ENCODE results near the gene SLC22A3. TPM values are rescaled to one million over a fixed set of nuclear protein-coding genes. Genes with fewer than 3 reads are reported as not detected.

The SLC22A3 gene
- total RNA-seq, 1 experiment from 2014 or later, result 2.4 TPM

DNA sequence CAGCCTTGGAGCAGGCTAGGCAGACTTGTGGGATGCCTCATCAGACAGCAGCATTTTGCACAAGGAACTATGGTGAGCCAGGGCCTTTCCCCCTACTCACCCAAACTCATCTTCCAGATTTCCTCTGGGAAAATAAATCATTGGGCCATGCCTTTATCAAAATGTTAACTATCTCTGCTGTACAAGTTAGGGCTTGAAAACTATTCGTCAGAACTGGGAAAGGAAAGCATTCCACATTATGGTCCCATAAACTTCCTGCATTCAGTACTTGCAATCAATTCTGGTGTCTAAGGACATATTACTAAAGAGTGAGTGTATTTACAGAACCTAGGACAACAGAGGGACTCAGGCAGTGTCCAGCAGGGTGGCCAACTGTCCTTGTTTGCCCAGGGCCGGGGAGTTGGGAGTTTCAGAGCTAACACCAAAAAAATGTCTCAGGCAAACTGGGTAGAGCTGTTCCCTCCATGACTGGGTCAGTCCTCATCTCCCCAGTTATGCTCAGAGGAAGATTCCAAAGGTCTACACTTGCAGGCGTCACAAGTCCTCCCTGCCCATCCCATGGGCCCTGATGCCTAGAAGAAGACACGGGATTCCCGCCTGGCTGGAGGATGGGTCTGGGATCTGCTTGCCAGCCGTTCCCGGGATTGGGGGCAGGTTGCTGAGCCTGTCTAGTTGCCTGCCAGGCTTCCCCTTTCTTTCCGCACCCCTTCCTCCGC, 72.2 kb downstream of the SLC22A3 start:
- no peak overlapping the region for H3K4me3 ChIP-seq (ENCODE audit: low read depth, low read length)
- H3K4me1 ChIP-seq, result no peaks in the 10 kb centered on the region
- no TSS peak for BruUV-seq (replicated peaks)
- CTCF ChIA-PET, result no interaction called here
- no peaks in the 10 kb centered on the region for H3K9me3 Mint-ChIP-seq (ENCODE audit: unreplicated experiment)
- no peak overlapping the region for H3K27ac Mint-ChIP-seq (ENCODE audit: unreplicated experiment)
- no peak for DNase-seq
- no peaks in the 10 kb centered on the region for H3K9me3 ChIP-seq
- H3K4me3 Mint-ChIP-seq (ENCODE audit: unreplicated experiment), result no peak overlapping the region
- H3K27me3 ChIP-seq (replicated peaks; ENCODE audit: control insufficient read depth, insufficient read depth, low read length), result no peaks in the 10 kb centered on the region
- no peaks in the 10 kb centered on the region for H3K27me3 Mint-ChIP-seq (ENCODE audit: insufficient read depth, unreplicated experiment)
- no peaks in the 10 kb centered on the region for H3K36me3 ChIP-seq (ENCODE audit: control insufficient read depth, insufficient read depth, low read length)
- TF ChIP-seq, protein P1, sequence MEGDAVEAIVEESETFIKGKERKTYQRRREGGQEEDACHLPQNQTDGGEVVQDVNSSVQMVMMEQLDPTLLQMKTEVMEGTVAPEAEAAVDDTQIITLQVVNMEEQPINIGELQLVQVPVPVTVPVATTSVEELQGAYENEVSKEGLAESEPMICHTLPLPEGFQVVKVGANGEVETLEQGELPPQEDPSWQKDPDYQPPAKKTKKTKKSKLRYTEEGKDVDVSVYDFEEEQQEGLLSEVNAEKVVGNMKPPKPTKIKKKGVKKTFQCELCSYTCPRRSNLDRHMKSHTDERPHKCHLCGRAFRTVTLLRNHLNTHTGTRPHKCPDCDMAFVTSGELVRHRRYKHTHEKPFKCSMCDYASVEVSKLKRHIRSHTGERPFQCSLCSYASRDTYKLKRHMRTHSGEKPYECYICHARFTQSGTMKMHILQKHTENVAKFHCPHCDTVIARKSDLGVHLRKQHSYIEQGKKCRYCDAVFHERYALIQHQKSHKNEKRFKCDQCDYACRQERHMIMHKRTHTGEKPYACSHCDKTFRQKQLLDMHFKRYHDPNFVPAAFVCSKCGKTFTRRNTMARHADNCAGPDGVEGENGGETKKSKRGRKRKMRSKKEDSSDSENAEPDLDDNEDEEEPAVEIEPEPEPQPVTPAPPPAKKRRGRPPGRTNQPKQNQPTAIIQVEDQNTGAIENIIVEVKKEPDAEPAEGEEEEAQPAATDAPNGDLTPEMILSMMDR (IDR thresholded peaks at IDR 0.05; ENCODE audit: insufficient read depth in 1 of 2, low read depth in 1 of 2, low read length in 1 of 2, severe bottlenecking in 1 of 2, unreplicated experiment in 1 of 2), result no peak
- H3K36me3 Mint-ChIP-seq (ENCODE audit: insufficient read depth, unreplicated experiment), result no peaks in the 10 kb centered on the region
- no peaks in the 10 kb centered on the region for H3K4me1 Mint-ChIP-seq (ENCODE audit: low read depth, unreplicated experiment)
- intact Hi-C loops (cut with micrococcal nuclease; ENCODE audit: unreplicated experiment), result no loop called here
- POLR2A ChIA-PET, result no interaction called here

DNA sequence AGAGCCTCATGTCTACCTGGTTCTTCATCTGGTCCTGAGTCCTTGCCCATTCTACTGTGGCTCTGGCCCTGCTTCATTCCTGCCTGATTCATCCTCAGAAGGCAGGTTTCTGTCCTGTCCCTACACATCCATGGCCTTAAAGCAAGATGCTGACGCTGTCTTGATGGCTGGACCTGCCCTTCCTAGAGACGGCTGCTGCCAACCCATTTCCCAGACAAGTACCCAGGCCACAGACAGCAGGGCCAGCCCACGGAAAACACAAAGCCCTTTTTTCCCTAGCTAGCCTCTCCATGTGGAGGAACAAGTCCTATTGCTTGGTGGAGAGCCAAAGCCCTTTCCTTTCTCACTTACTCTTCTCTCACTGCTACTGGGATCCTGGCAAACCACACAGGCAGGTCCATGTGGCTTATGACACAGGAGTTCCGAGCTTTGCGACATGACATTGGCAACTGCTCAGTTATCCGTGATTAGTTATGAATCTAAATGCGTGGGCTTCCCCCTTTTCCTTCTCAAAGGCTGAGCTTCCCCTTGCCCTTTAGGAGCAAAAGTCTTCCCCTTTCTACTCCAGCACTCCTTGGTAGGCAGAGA, 72.9 kb downstream of the SLC22A3 start:
- no peak for DNase-seq
- H3K9me3 Mint-ChIP-seq (ENCODE audit: unreplicated experiment), result no peaks in the 10 kb centered on the region
- ChIA-PET CTCF (no interaction called here), POLR2A (no interaction called here)
- no peaks in the 10 kb centered on the region for H3K4me1 ChIP-seq
- no peak overlapping the region for H3K27ac Mint-ChIP-seq (ENCODE audit: unreplicated experiment)
- no peaks in the 10 kb centered on the region for H3K4me1 Mint-ChIP-seq (ENCODE audit: low read depth, unreplicated experiment)
- no peaks in the 10 kb centered on the region for H3K9me3 ChIP-seq
- H3K4me3 Mint-ChIP-seq (ENCODE audit: unreplicated experiment), result no peak overlapping the region
- H3K27me3 ChIP-seq (replicated peaks; ENCODE audit: control insufficient read depth, insufficient read depth, low read length), result no peaks in the 10 kb centered on the region
- intact Hi-C loops (cut with micrococcal nuclease; ENCODE audit: unreplicated experiment), result no loop called here
- TF ChIP-seq, protein P1 (IDR thresholded peaks at IDR 0.05; ENCODE audit: insufficient read depth in 1 of 2, low read depth in 1 of 2, low read length in 1 of 2, severe bottlenecking in 1 of 2, unreplicated experiment in 1 of 2), result no peak
- H3K27me3 Mint-ChIP-seq (ENCODE audit: insufficient read depth, unreplicated experiment), result no peaks in the 10 kb centered on the region
- H3K36me3 ChIP-seq (ENCODE audit: control insufficient read depth, insufficient read depth, low read length), result no peaks in the 10 kb centered on the region
- no peaks in the 10 kb centered on the region for H3K36me3 Mint-ChIP-seq (ENCODE audit: insufficient read depth, unreplicated experiment)
- H3K4me3 ChIP-seq (ENCODE audit: low read depth, low read length), result no peak overlapping the region
- BruUV-seq (replicated peaks), result no TSS peak

DNA sequence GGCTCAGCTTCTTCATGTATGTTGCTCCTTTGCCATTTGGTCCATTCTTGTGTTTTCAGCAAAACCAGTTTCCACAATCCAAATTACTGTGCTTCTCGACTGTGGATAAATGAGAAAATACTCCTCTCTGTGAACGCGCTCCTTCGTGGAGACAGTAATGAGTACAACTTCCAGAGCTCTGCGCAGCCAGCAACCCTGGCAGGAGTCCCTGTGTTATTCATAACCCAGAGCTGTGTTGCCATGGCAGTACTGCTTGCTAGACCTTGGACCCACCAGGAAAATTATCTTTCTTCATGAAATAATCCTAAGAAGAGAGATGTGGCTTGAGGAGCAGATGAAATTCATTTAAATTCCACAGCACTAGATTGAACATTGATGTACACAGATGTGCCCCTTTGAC, 73.7 kb downstream of the SLC22A3 start:
- BruUV-seq (replicated peaks), result no TSS peak
- POLR2A ChIA-PET, result no interaction called here
- Mint-ChIP-seq H3K4me3 (ENCODE audit: unreplicated experiment) (no peak overlapping the region), H3K27ac (ENCODE audit: unreplicated experiment) (no peak overlapping the region), H3K36me3 (ENCODE audit: insufficient read depth, unreplicated experiment) (no peaks in the 10 kb centered on the region), H3K27me3 (ENCODE audit: insufficient read depth, unreplicated experiment) (no peaks in the 10 kb centered on the region), H3K4me1 (ENCODE audit: low read depth, unreplicated experiment) (no peaks in the 10 kb centered on the region), H3K9me3 (ENCODE audit: unreplicated experiment) (no peaks in the 10 kb centered on the region)
- no peaks in the 10 kb centered on the region for H3K9me3 ChIP-seq
- CTCF ChIA-PET, result no interaction called here
- no peak for DNase-seq
- no peaks in the 10 kb centered on the region for H3K36me3 ChIP-seq (ENCODE audit: control insufficient read depth, insufficient read depth, low read length)
- no peaks in the 10 kb centered on the region for H3K4me1 ChIP-seq
- H3K27me3 ChIP-seq (replicated peaks; ENCODE audit: control insufficient read depth, insufficient read depth, low read length), result no peaks in the 10 kb centered on the region
- intact Hi-C loops (cut with micrococcal nuclease; ENCODE audit: unreplicated experiment), result no loop called here
- H3K4me3 ChIP-seq (ENCODE audit: low read depth, low read length), result no peak overlapping the region
- TF ChIP-seq, protein P1 (IDR thresholded peaks at IDR 0.05; ENCODE audit: insufficient read depth in 1 of 2, low read depth in 1 of 2, low read length in 1 of 2, severe bottlenecking in 1 of 2, unreplicated experiment in 1 of 2), result no peak
